H9 (cell line): Measurements from ENCODE around the gene RBMS3. TPM values are rescaled to one million over a fixed set of nuclear protein-coding genes. Genes with fewer than 3 reads are reported as not detected.

Source experiments
- DNase-seq: peaks from one replicate; pipeline ENCODE4 v3.0.0-alpha.2; 2017
- H2AFZ ChIP-seq: one replicate; pipeline ENCODE4 v1.6.1; 2013; ENCODE audit warnings: mild to moderate bottlenecking, low read length, control low read depth, moderate library complexity
- H2AK5ac ChIP-seq: 2 replicates; pipeline ENCODE4 v1.6.1; 2013; ENCODE audit warnings: low read length, control low read depth, mixed read lengths; ENCODE audit not compliant: insufficient read length
- H2BK120ac ChIP-seq: one replicate; pipeline ENCODE4 v1.6.1; 2013; ENCODE audit warnings: low read depth, mild to moderate bottlenecking, low read length, control low read depth, inconsistent platforms; ENCODE audit not compliant: poor library complexity, severe bottlenecking
- H2BK12ac ChIP-seq: 2 replicates; pipeline ENCODE4 v1.6.1; 2013; ENCODE audit warnings: low read length, control low read depth, mixed read lengths, low read depth; ENCODE audit not compliant: insufficient read length
- H2BK15ac ChIP-seq: 2 replicates; pipeline ENCODE4 v1.6.1; 2013; ENCODE audit warnings: low read depth, low read length, control low read depth
- H2BK20ac ChIP-seq: one replicate; pipeline ENCODE4 v1.6.1; 2013; ENCODE audit warnings: low read depth, mild to moderate bottlenecking, low read length, control low read depth, inconsistent platforms; ENCODE audit not compliant: poor library complexity, severe bottlenecking
- H2BK5ac ChIP-seq: 2 replicates; pipeline ENCODE4 v1.6.1; 2013; ENCODE audit warnings: low read length, control low read depth, mixed read lengths; ENCODE audit not compliant: insufficient read length
- H3K14ac ChIP-seq: 2 replicates; pipeline ENCODE4 v1.6.1; 2013; ENCODE audit warnings: low read length, control low read depth; ENCODE audit not compliant: insufficient read depth
- H3K18ac ChIP-seq: 2 replicates; pipeline ENCODE4 v1.6.1; 2013; ENCODE audit warnings: low read depth, mild to moderate bottlenecking, mixed read lengths, low read length, control low read depth; ENCODE audit not compliant: insufficient read length
- H3K23ac ChIP-seq: 2 replicates; pipeline ENCODE4 v1.6.1; 2013; ENCODE audit warnings: low read length, control low read depth, mixed read lengths, low read depth; ENCODE audit not compliant: insufficient read length
- H3K23me2 ChIP-seq: 2 replicates; pipeline ENCODE4 v1.6.1; 2013; ENCODE audit warnings: low read depth, mild to moderate bottlenecking, mixed read lengths, low read length, control low read depth; ENCODE audit not compliant: insufficient read length, poor library complexity, severe bottlenecking
- H3K27ac ChIP-seq: 2 replicates; pipeline ENCODE4 v1.5.1; 2013; ENCODE audit warnings: low read length, control low read depth, mixed read lengths, low read depth; ENCODE audit not compliant: insufficient read length
- H3K27me3 ChIP-seq: 2 replicates; pipeline ENCODE4 v1.6.1; 2013; ENCODE audit warnings: low read length, control low read depth, inconsistent platforms; ENCODE audit not compliant: insufficient read depth
- H3K4ac ChIP-seq: 2 replicates; pipeline ENCODE4 v1.6.1; 2013; ENCODE audit warnings: low read depth, mild to moderate bottlenecking, control low read depth, inconsistent platforms, low read length, moderate library complexity
- H3K4me1 ChIP-seq: 2 replicates; pipeline ENCODE4 v1.6.1; 2013; ENCODE audit warnings: low read length, control low read depth, inconsistent platforms; ENCODE audit not compliant: insufficient read depth
- H3K4me2 ChIP-seq: 2 replicates; pipeline ENCODE4 v1.6.1; 2013; ENCODE audit warnings: low read length, control low read depth, mixed read lengths; ENCODE audit not compliant: insufficient read length, insufficient read depth
- H3K56ac ChIP-seq: 2 replicates; pipeline ENCODE4 v1.6.1; 2013; ENCODE audit warnings: low read depth, mild to moderate bottlenecking, mixed read lengths, low read length, control low read depth; ENCODE audit not compliant: insufficient read length
- H3K79me1 ChIP-seq: 2 replicates; pipeline ENCODE4 v1.6.1; 2013; ENCODE audit warnings: low read depth, mild to moderate bottlenecking, moderate library complexity, low read length, control low read depth, inconsistent platforms; ENCODE audit not compliant: insufficient read depth, poor library complexity, severe bottlenecking
- H3K79me2 ChIP-seq: 2 replicates; pipeline ENCODE4 v1.6.1; 2013; ENCODE audit warnings: low read length, control low read depth, inconsistent platforms; ENCODE audit not compliant: insufficient read depth
- H3K9ac ChIP-seq: 2 replicates; pipeline ENCODE4 v1.6.1; 2013; ENCODE audit warnings: low read length, control low read depth, mixed read lengths; ENCODE audit not compliant: insufficient read length; ENCODE audit errors: extremely low read depth
- H3K9me3 ChIP-seq: one replicate; pipeline ENCODE4 v1.6.1; 2013; ENCODE audit warnings: low read depth, low read length, inconsistent platforms; ENCODE audit not compliant: control insufficient read depth
- H3T11ph ChIP-seq: one replicate; pipeline ENCODE4 v1.6.1; 2013; ENCODE audit warnings: mild to moderate bottlenecking, low read length, control low read depth, inconsistent platforms
- H4K20me1 ChIP-seq: one replicate; pipeline ENCODE4 v1.6.1; 2013; ENCODE audit not compliant: control insufficient read depth, insufficient read length, insufficient read depth
- H4K5ac ChIP-seq: 2 replicates; pipeline ENCODE4 v1.6.1; 2013; ENCODE audit warnings: low read depth, mild to moderate bottlenecking, mixed read lengths, low read length, control low read depth; ENCODE audit not compliant: insufficient read length
- H4K8ac ChIP-seq: replicated peaks from 2 replicates; pipeline ENCODE4 v1.6.1; 2013; ENCODE audit warnings: low read length, control low read depth, mixed read lengths, low read depth; ENCODE audit not compliant: insufficient read length
- H4K91ac ChIP-seq: 2 replicates; pipeline ENCODE4 v1.6.1; 2013; ENCODE audit warnings: low read depth, mild to moderate bottlenecking, moderate library complexity, mixed read lengths, low read length, control low read depth; ENCODE audit not compliant: insufficient read length
- H3K27ac Mint-ChIP-seq, 3 experiments: 2 replicates in 2 of 3; 3 replicates in 1 of 3; pipeline ENCODE4 v1.8.0; 2020 to 2021; ENCODE audit warnings: mixed read lengths in 3 of 3, mild to moderate bottlenecking in 1 of 3, moderate library complexity in 1 of 3
- H3K27me3 Mint-ChIP-seq: 2 replicates; pipeline ENCODE4 v1.8.0; 2021; ENCODE audit warnings: low read depth, mild to moderate bottlenecking, moderate library complexity, mixed read lengths
- H3K36me3 Mint-ChIP-seq, 3 experiments: 2 replicates in 2 of 3; 3 replicates in 1 of 3; pipeline ENCODE4 v1.8.0; 2020 to 2021; ENCODE audit warnings: low read depth in 3 of 3, mixed read lengths in 3 of 3; ENCODE audit not compliant: insufficient read depth in 1 of 3
- H3K4me1 Mint-ChIP-seq, 2 experiments: 2 replicates each; pipeline ENCODE4 v1.8.0; 2020; ENCODE audit warnings: mixed read lengths in 2 of 2
- H3K4me3 Mint-ChIP-seq, 2 experiments: 2 replicates in 1 of 2; 3 replicates in 1 of 2; pipeline ENCODE4 v1.8.0; 2020 to 2021; ENCODE audit warnings: mild to moderate bottlenecking in 2 of 2, mixed read lengths in 2 of 2, moderate library complexity in 1 of 2
- H3K9me3 Mint-ChIP-seq, 2 experiments: 2 replicates in 1 of 2; 3 replicates in 1 of 2; pipeline ENCODE4 v1.8.0; 2020; ENCODE audit warnings: mild to moderate bottlenecking in 2 of 2, mixed read lengths in 2 of 2, moderate library complexity in 1 of 2
- CTCF ChIP-seq: fragments of 200-600 bp; sonication (generic); conservative IDR thresholded peaks from 3 replicates; pipeline ENCODE4 v1.8.0; 2021; ENCODE audit warnings: antibody characterized with exemption, mild to moderate bottlenecking
- WGBS: extraction: QIAGEN DNeasy Blood & Tissue Kit; methylation state at CpG from one replicate; pipeline ENCODE4 v1.1.7; 2013; ENCODE audit warnings: missing lambda C conversion rate, low lambda C conversion rate, mixed read lengths; ENCODE audit not compliant: insufficient read length; ENCODE audit errors: extremely low coverage; 5-methylcytosine and 5-hydroxymethylcytosine counted together
- total RNA-seq: library from RNA; stranded (reverse); gene quantifications from 2 replicates; pipeline ENCODE4 v1.2.1, GENCODE V29; 2021

RBMS3 gene
- total RNA-seq, 1 experiment from 2014 or later = 8.1 TPM

DNA sequence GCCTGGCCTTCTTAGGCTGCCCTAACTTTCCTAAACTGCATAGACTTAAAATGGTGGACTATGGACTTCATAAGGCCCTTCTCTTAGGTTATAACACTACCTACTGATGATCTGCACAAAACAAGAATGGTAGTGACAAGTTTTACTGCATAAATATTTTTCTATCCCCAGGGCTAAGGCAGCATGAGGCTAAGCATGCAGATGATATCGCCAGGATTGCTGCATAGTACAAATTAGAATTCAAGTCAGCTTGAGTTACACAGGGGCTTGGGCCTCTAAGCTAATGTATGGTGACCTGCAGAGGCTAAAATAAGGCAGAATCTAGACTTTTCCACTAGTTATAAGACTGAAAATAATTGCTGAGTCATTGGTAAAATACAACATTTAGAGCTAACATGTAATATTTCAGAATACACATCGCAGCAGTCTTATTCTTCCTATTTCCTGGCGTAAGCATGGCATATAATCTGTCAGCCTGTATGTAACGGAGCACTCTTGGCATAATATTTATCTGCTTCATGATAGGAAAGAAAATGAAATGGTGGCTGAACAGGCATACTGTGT is 15.3 kb upstream of the RBMS3 start:
- no peaks in the 10 kb centered on the region for H3K79me1 ChIP-seq
- H2AFZ ChIP-seq = no peak overlapping the region
- no CpG with 5 or more reads among the region's 4 CpGs for WGBS
- no peak overlapping the region for H3K56ac ChIP-seq
- no peaks in the 10 kb centered on the region for H3K27me3 ChIP-seq
- H2BK5ac ChIP-seq = no peak overlapping the region
- H3T11ph ChIP-seq = no peak overlapping the region
- no peak for DNase-seq
- H3K23me2 ChIP-seq = no peaks in the 10 kb centered on the region
- no peak overlapping the region for H2BK20ac ChIP-seq
- H4K91ac ChIP-seq = no peak overlapping the region
- no peaks in the 10 kb centered on the region for H3K9me3 ChIP-seq
- 0 out of 4 replicates have a peak, but pooled peaks cover 0 to 3% of the 10 kb centered on the region in 2 experiments for H3K4me1 Mint-ChIP-seq
- H3K9ac ChIP-seq = no peak overlapping the region
- H4K20me1 ChIP-seq = no peaks in the 10 kb centered on the region
- no peak overlapping the region for H4K5ac ChIP-seq
- H3K14ac ChIP-seq = no peak overlapping the region
- no peak overlapping the region for H4K8ac ChIP-seq
- no peak overlapping the region for H3K27ac ChIP-seq
- no peak overlapping the region for H3K4me2 ChIP-seq
- H3K4ac ChIP-seq = no peak overlapping the region
- no peak overlapping the region for H2AK5ac ChIP-seq
- no peak overlapping the region for H2BK12ac ChIP-seq
- TF ChIP-seq CTCF = no peak
- H3K27ac Mint-ChIP-seq = no peak overlapping the region
- H3K36me3 Mint-ChIP-seq = no peaks in the 10 kb centered on the region; a peak in 1 of 7 replicates
- H3K18ac ChIP-seq = no peak overlapping the region
- H3K27me3 Mint-ChIP-seq = no peaks in the 10 kb centered on the region
- no peaks in the 10 kb centered on the region for H3K4me1 ChIP-seq
- no peaks in the 10 kb centered on the region for H3K79me2 ChIP-seq
- H2BK15ac ChIP-seq = no peak overlapping the region
- no peak overlapping the region for H3K4me3 Mint-ChIP-seq
- H3K23ac ChIP-seq = no peak overlapping the region
- H2BK120ac ChIP-seq = no peak overlapping the region
- H3K9me3 Mint-ChIP-seq = no peaks in the 10 kb centered on the region; a peak in 1 of 5 replicates
